ENCODE data around the gene RABGAP1L.
A peak's percentile ranks its signal among the peaks of the same experiment; 100 is the strongest.

The RABGAP1L gene

DNA sequence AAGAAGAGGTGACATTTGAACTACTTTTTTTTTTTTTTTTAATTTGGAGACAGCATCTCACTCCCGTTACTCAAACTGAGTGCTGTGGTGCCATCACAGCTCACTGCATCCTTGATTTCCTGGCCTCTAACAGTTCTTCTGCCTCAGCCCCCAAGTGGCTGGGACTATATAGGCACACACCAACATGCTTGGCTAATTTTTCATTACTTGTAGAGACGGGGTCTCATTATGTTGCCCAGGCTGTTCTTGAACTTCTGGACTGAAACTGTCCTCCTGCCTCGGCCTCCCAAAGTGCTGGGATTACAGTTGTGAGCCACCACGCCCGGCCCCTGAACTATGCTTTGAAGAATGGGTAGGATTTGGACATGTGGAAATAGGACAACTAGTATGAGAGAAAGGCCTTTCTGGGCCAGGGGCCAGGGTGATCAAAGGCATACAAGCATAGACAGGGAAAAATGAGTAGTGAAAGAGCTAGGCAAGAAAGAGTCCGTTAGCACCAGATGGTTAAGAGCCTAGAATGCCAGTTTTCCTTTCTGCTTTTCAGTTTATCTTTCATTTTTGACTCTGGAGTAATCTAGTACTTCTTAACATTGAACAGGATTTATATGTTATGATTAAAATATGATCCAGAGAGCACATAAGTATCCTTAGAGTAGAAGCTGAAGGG, 6.3 kb downstream of the RABGAP1L start:
- Histone ChIP-seq H2AFZ (ENCODE audit: low read length) (no peak overlapping the region), H3K9me2 (replicated peaks; ENCODE audit: low read depth, low read length) (no peaks in the 10 kb centered on the region), H3K4me1 (ENCODE audit: insufficient read depth, low read length, poor library complexity, severe bottlenecking) (peaks cover 53% of the 10 kb centered on the region), H3K27me3 (ENCODE audit: insufficient read depth, low read length, poor library complexity, severe bottlenecking) (no peaks in the 10 kb centered on the region), H4K20me1 (ENCODE audit: insufficient read depth, low read length, poor library complexity, severe bottlenecking) (peaks cover 9% of the 10 kb centered on the region), H3K36me3 (ENCODE audit: insufficient read depth, low read length) (no peaks in the 10 kb centered on the region), H3K79me2 (ENCODE audit: insufficient read depth, low read length) (peaks cover 87% of the 10 kb centered on the region), H3K4me2 (ENCODE audit: low read depth, low read length, poor library complexity, severe bottlenecking) (peak overlapping the region; percentile 61), H3K4me3 (ENCODE audit: low read length, poor library complexity, severe bottlenecking) (no peak overlapping the region), H3K9me3 (ENCODE audit: insufficient read depth, low read depth, low read length) (no peaks in the 10 kb centered on the region), H3F3A (ENCODE audit: low read depth) (no peaks in the 10 kb centered on the region), H3K9ac (ENCODE audit: low read depth, low read length, poor library complexity, severe bottlenecking) (peak overlapping the region; percentile 18)
- no peak for TF ChIP-seq EZH2phosphoT487 (IDR thresholded peaks at IDR 0.05; ENCODE audit: borderline replicate concordance)
- TF ChIP-seq, protein P1, sequence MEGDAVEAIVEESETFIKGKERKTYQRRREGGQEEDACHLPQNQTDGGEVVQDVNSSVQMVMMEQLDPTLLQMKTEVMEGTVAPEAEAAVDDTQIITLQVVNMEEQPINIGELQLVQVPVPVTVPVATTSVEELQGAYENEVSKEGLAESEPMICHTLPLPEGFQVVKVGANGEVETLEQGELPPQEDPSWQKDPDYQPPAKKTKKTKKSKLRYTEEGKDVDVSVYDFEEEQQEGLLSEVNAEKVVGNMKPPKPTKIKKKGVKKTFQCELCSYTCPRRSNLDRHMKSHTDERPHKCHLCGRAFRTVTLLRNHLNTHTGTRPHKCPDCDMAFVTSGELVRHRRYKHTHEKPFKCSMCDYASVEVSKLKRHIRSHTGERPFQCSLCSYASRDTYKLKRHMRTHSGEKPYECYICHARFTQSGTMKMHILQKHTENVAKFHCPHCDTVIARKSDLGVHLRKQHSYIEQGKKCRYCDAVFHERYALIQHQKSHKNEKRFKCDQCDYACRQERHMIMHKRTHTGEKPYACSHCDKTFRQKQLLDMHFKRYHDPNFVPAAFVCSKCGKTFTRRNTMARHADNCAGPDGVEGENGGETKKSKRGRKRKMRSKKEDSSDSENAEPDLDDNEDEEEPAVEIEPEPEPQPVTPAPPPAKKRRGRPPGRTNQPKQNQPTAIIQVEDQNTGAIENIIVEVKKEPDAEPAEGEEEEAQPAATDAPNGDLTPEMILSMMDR (conservative IDR thresholded peaks at IDR 0.05; ENCODE audit: low read length), result peak; percentile 47

DNA sequence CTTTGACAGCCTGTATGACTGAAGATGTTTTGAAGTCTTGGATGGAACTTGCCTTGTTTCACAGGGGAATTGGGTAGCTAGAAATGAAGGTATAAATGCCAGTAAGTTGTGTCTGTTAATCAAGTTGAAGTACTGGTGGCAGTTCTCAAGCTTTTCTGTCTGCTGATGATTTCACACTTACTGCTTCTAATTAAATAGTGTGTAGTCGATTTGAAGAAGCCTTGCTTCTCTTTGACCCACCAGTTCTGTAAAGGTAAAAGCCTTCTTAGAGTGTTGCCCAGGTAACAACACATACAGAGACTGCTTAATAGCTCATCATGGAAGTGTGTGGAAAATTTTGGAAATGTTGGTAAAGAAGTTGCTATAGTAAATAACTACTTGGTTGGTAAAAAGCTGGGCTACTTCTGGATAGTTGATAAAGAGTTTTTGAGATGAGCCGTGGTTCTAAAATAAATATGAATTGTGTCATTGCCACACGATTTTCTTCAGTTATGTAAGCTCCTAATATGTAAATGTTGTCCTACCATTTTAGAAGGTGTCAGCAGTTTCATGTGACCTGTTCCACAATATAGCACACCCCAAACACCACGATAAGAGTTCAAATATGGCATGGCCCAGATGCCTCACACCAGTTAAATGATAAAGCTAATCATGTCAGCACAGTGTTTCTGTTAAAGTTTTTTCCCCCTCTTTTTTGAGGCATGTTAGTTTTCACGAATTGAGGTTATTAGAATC, 7.4 kb downstream of the RABGAP1L start:
- H3K4me2 ChIP-seq (ENCODE audit: low read depth, low read length, poor library complexity, severe bottlenecking), result peak overlapping the region; percentile 61
- no peaks in the 10 kb centered on the region for H3K9me2 ChIP-seq (replicated peaks; ENCODE audit: low read depth, low read length)
- H4K20me1 ChIP-seq (ENCODE audit: insufficient read depth, low read length, poor library complexity, severe bottlenecking), result peaks cover 6% of the 10 kb centered on the region
- no peak for TF ChIP-seq EZH2phosphoT487 (IDR thresholded peaks at IDR 0.05; ENCODE audit: borderline replicate concordance)
- TF ChIP-seq, protein P1 (conservative IDR thresholded peaks at IDR 0.05; ENCODE audit: low read length), result no peak
- no peaks in the 10 kb centered on the region for H3F3A ChIP-seq (ENCODE audit: low read depth)
- peaks cover 85% of the 10 kb centered on the region for H3K79me2 ChIP-seq (ENCODE audit: insufficient read depth, low read length)
- H3K4me3 ChIP-seq (ENCODE audit: low read length, poor library complexity, severe bottlenecking), result no peak overlapping the region
- no peaks in the 10 kb centered on the region for H3K36me3 ChIP-seq (ENCODE audit: insufficient read depth, low read length)
- H3K4me1 ChIP-seq (ENCODE audit: insufficient read depth, low read length, poor library complexity, severe bottlenecking), result peaks cover 46% of the 10 kb centered on the region
- peak overlapping the region; percentile 18 for H3K9ac ChIP-seq (ENCODE audit: low read depth, low read length, poor library complexity, severe bottlenecking)
- H2AFZ ChIP-seq (ENCODE audit: low read length), result no peak overlapping the region
- H3K9me3 ChIP-seq (ENCODE audit: insufficient read depth, low read depth, low read length), result no peaks in the 10 kb centered on the region
- no peaks in the 10 kb centered on the region for H3K27me3 ChIP-seq (ENCODE audit: insufficient read depth, low read length, poor library complexity, severe bottlenecking)

DNA sequence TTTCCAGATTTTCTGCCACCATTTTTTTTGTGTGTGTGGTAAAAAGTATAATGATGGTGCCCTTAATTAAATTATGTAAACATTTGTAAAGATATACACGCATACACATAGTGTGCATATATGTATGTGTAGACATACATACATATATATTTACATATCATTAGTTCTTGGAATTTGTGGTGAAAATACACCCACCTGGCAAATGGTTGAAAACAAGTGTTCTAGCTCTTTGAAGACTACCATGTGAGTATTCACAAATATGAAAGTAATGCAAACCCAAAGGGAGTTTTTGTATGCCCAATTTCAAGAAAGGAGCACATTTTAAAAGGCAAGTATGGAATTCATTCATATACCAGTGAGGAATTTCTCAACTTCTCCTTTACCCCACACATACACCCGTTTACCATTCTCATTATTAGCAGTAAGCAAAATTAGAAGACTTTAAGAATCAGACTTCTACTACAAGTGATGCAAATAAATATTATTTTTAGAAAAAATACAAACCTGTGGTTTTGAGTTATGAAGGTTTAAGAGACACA, 8.0 kb downstream of the RABGAP1L start:
- no peaks in the 10 kb centered on the region for H3K9me2 ChIP-seq (replicated peaks; ENCODE audit: low read depth, low read length)
- no peak overlapping the region for H3K4me3 ChIP-seq (ENCODE audit: low read length, poor library complexity, severe bottlenecking)

More for the DNA sequence above, 8.0 kb downstream of the RABGAP1L start:
- no peaks in the 10 kb centered on the region for H3K9me3 ChIP-seq (ENCODE audit: insufficient read depth, low read depth, low read length)
- H4K20me1 ChIP-seq (ENCODE audit: insufficient read depth, low read length, poor library complexity, severe bottlenecking), result no peaks in the 10 kb centered on the region
- peak overlapping the region; percentile 61 for H3K4me2 ChIP-seq (ENCODE audit: low read depth, low read length, poor library complexity, severe bottlenecking)
- no peaks in the 10 kb centered on the region for H3F3A ChIP-seq (ENCODE audit: low read depth)
- H3K9ac ChIP-seq (ENCODE audit: low read depth, low read length, poor library complexity, severe bottlenecking), result no peak overlapping the region
- no peak overlapping the region for H2AFZ ChIP-seq (ENCODE audit: low read length)
- H3K36me3 ChIP-seq (ENCODE audit: insufficient read depth, low read length), result no peaks in the 10 kb centered on the region
- peaks cover 39% of the 10 kb centered on the region for H3K4me1 ChIP-seq (ENCODE audit: insufficient read depth, low read length, poor library complexity, severe bottlenecking)
- no peaks in the 10 kb centered on the region for H3K27me3 ChIP-seq (ENCODE audit: insufficient read depth, low read length, poor library complexity, severe bottlenecking)
- no peak for TF ChIP-seq EZH2phosphoT487 (IDR thresholded peaks at IDR 0.05; ENCODE audit: borderline replicate concordance)
- TF ChIP-seq, protein P1 (conservative IDR thresholded peaks at IDR 0.05; ENCODE audit: low read length), result no peak
- peaks cover 83% of the 10 kb centered on the region for H3K79me2 ChIP-seq (ENCODE audit: insufficient read depth, low read length)
